Tibial nerve (tissue), 4 donors: ENCODE results near the gene CYP24A1. TPM values are rescaled to one million over a fixed set of nuclear protein-coding genes. Genes with fewer than 3 reads are reported as not detected.

ENCODE experiments used
- DNase-seq, 2 donors: peaks; one replicate each; pipeline ENCODE4 v3.0.0-alpha.2; 2019; ENCODE audit warnings: low spot score in 2 of 2
- H3K27ac ChIP-seq, 4 donors: fragments of 200-600 bp; sonication (generic) in 3 of 4; one replicate each; pipeline ENCODE4 v1.5.1; 2017 to 2019; ENCODE audit warnings: mild to moderate bottlenecking in 1 of 4
- H3K27me3 ChIP-seq, 2 donors: fragments of 200-600 bp; sonication (generic) in 1 of 2; one replicate each; pipeline versions ENCODE4 v1.5.1 to v1.6.0; 2017 to 2019
- H3K36me3 ChIP-seq, 3 donors: fragments of 200-600 bp; sonication (generic); one replicate each; pipeline ENCODE4 v1.5.1; 2018 to 2019
- H3K4me1 ChIP-seq, 4 donors: fragments of 200-600 bp; sonication (generic) in 3 of 4; one replicate each; pipeline ENCODE4 v1.5.1; 2017 to 2019
- H3K4me3 ChIP-seq, 4 donors: fragments of 200-600 bp; sonication (generic) in 3 of 4; one replicate each; pipeline ENCODE4 v1.5.1; 2017 to 2019; ENCODE audit warnings: mild to moderate bottlenecking in 1 of 4, moderate library complexity in 1 of 4
- H3K9me3 ChIP-seq, 4 donors: fragments of 200-600 bp; sonication (generic) in 3 of 4; one replicate each; pipeline ENCODE4 v1.5.1; 2017 to 2019
- EP300 ChIP-seq, 2 donors: sonication (generic); formaldehyde crosslinking; IDR thresholded peaks; one replicate each; pipeline ENCODE4 v1.6.1; 2017; ENCODE audit warnings: antibody characterized with exemption in 2 of 2, mild to moderate bottlenecking in 1 of 2
- POLR2A ChIP-seq, 2 donors: fragments of 450-650 bp; IDR thresholded peaks; one replicate each; pipeline ENCODE4 v1.6.1; 2017; ENCODE audit warnings: antibody characterized with exemption in 2 of 2, mild to moderate bottlenecking in 2 of 2, moderate library complexity in 2 of 2
- WGBS, 2 donors: methylation state at CpG; one replicate each; pipeline ENCODE4 v1.1.5; 2018; 5-methylcytosine and 5-hydroxymethylcytosine counted together
- total RNA-seq, 4 donors: library from RNA; depleted of rRNA; stranded (reverse); fragments of >200 nt; gene quantifications; one replicate each; pipeline ENCODE4 v1.1.0, GENCODE V29; 2016
- TF ChIP-seq, protein P1 (sequence below), 5 experiments: fragments of 200-600 bp in 3 of 5; fragments of 450-650 bp in 2 of 5; sonication (generic) in 3 of 5; IDR thresholded peaks; one replicate each; pipeline ENCODE4 v1.5.1; 2016 to 2019; ENCODE audit warnings: antibody characterized with exemption in 5 of 5, mild to moderate bottlenecking in 3 of 5, moderate library complexity in 2 of 5

Gene CYP24A1
- total RNA-seq, 4 donors from 2014 or later, result not detected

DNA sequence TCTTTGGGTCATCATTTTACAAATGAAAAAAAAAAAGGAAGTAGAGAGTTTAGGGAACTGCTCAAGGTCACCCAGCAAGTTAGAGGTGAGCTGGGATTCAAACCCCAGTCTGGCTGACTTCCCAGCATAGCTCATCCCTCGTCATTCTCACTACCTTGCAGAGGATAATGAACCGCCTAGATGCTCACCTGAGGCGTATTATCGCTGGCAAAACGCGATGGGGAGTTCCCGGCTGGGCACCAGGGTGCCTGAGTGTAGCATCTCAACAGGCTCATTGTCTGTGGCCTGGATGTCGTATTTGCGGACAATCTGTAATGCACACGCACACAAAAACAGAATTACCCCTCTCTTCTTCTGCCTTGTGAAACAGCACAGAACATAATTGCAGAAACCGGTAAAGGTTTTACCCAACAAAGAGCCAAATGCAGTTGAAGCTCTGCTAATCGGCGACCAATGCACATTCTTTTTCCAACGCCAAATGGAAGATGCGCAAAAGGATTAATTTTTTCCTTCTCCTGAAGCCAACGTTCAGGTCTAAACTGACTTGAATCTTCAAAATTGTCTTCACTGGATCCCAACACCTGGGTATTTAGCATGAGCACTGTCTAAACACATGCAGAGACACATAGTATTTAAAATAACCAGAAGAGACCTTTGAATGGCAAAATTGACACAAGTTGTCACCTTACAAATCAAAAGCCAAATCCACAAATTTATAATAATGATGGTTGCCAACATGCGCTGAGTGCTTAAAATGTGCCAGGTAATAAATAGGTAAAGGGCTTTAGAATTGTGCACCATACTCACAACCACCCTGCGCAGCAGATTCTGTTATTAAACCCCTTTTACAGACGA lies 16.6 kb downstream of the CYP24A1 start:
- no peaks in the 10 kb centered on the region for H3K9me3 ChIP-seq
- no peaks in the 10 kb centered on the region for H3K4me1 ChIP-seq
- no peaks in the 10 kb centered on the region for H3K36me3 ChIP-seq
- no peak for DNase-seq
- 79 to 80% methylated on average over 19 of the region's 19 CpGs for WGBS, 2 donors
- no peak overlapping the region for H3K4me3 ChIP-seq
- no peak overlapping the region for H3K27ac ChIP-seq
- no peak for TF ChIP-seq EP300 (IDR thresholded peaks at IDR 0.05)
- no peak for TF ChIP-seq POLR2A (IDR thresholded peaks at IDR 0.05)
- TF ChIP-seq, protein P1, sequence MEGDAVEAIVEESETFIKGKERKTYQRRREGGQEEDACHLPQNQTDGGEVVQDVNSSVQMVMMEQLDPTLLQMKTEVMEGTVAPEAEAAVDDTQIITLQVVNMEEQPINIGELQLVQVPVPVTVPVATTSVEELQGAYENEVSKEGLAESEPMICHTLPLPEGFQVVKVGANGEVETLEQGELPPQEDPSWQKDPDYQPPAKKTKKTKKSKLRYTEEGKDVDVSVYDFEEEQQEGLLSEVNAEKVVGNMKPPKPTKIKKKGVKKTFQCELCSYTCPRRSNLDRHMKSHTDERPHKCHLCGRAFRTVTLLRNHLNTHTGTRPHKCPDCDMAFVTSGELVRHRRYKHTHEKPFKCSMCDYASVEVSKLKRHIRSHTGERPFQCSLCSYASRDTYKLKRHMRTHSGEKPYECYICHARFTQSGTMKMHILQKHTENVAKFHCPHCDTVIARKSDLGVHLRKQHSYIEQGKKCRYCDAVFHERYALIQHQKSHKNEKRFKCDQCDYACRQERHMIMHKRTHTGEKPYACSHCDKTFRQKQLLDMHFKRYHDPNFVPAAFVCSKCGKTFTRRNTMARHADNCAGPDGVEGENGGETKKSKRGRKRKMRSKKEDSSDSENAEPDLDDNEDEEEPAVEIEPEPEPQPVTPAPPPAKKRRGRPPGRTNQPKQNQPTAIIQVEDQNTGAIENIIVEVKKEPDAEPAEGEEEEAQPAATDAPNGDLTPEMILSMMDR (IDR thresholded peaks at IDR 0.05), result no peak
- H3K27me3 ChIP-seq, result peaks cover 0 to 5% of the 10 kb centered on the region in 2 donors

DNA sequence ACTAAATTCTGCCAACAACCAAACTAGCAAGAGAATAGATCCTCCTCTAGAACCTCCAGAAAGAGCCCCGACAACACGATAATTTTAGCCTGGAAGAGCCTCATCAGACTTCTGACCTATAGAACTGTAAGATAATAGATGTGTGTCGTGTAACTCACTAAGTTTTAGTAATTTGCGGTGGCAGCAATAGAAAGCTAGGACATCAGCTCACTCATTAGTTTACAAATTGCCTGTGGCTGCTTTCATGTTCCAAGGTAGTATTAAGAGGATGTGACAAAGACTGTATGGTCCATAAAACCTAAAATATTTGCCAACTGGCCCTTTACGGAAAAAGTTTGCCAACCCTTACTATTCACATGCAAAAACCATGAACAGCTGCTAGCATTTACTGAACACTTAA lies 17.3 kb downstream of the CYP24A1 start:
- 84 to 90% methylated on average over 5 of the region's 5 CpGs for WGBS, 2 donors
- DNase-seq, result no peak
- Histone ChIP-seq H3K4me1 (no peaks in the 10 kb centered on the region), H3K36me3 (no peaks in the 10 kb centered on the region), H3K4me3 (no peak overlapping the region), H3K27ac (no peak overlapping the region), H3K27me3 (peaks cover 0 to 5% of the 10 kb centered on the region in 2 donors), H3K9me3 (no peaks in the 10 kb centered on the region)
- TF ChIP-seq EP300 (IDR thresholded peaks at IDR 0.05), result no peak
- TF ChIP-seq, protein P1 (IDR thresholded peaks at IDR 0.05), result no peak
- no peak for TF ChIP-seq POLR2A (IDR thresholded peaks at IDR 0.05)

DNA sequence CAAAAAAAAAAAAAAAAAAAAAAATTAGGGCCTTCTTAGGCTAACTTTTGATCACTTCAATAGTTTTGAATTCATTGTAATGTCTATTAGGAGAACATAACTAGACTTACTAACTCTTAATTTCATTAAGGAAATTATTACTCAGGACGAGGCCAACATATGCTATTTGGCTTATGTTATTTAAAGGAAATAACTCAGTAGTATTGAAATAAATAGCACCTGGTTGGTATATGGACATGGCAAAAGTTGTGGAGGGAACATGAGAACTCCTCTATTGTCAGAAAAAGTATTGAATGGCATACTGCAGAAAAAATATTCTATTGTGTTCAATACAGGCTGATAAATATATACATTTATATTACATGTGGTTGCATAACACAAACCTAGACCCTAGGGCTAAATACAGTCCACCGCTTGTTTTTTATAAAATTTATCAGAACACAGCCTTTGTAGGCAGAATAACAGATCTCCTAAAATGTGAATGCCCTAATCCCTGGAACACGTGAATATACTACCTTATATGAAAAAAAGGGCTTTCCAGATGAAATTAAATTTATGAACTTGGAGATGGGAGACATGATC lies 18.0 kb downstream of the CYP24A1 start:
- no peak for DNase-seq
- 84 to 88% methylated on average over 3 of the region's 3 CpGs for WGBS, 2 donors
- H3K27ac ChIP-seq, result no peak overlapping the region
- peaks cover 0 to 5% of the 10 kb centered on the region in 2 donors for H3K27me3 ChIP-seq
- no peaks in the 10 kb centered on the region for H3K4me1 ChIP-seq
- no peaks in the 10 kb centered on the region for H3K9me3 ChIP-seq
- H3K4me3 ChIP-seq, result no peak overlapping the region
- no peaks in the 10 kb centered on the region for H3K36me3 ChIP-seq
- TF ChIP-seq, protein P1 (IDR thresholded peaks at IDR 0.05), result no peak
- TF ChIP-seq EP300 (IDR thresholded peaks at IDR 0.05) (no peak), POLR2A (IDR thresholded peaks at IDR 0.05) (no peak)

DNA sequence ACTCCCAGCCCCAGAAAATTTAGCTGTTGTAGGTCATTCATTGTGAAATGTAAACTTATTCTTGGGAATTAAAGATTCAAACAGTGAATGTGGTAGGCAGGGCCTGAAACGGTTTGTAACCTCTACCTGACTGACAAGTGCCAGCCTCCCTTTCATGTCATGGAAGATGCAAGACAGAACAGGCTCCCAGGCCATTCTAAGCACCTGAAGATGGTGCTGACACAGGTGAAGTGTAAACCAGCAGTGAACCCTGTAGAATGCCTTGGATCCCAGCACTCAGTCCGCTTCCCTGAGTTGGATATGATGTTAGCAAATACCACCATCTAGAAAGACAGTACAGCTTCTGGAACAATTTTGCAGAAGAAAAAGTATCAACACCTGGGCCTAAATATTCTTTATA lies 19.3 kb downstream of the CYP24A1 start:
- no peak for DNase-seq
- H3K4me3 ChIP-seq, result no peak overlapping the region
- TF ChIP-seq EP300 (IDR thresholded peaks at IDR 0.05) (no peak), POLR2A (IDR thresholded peaks at IDR 0.05) (no peak)
- TF ChIP-seq, protein P1 (IDR thresholded peaks at IDR 0.05), result no peak
- peaks cover 0 to 5% of the 10 kb centered on the region in 2 donors for H3K27me3 ChIP-seq
- H3K4me1 ChIP-seq, result no peaks in the 10 kb centered on the region
- H3K36me3 ChIP-seq, result no peaks in the 10 kb centered on the region
- no peak overlapping the region for H3K27ac ChIP-seq
- 92 to 93% methylated on average over 2 of the region's 2 CpGs for WGBS, 2 donors
- no peaks in the 10 kb centered on the region for H3K9me3 ChIP-seq

DNA sequence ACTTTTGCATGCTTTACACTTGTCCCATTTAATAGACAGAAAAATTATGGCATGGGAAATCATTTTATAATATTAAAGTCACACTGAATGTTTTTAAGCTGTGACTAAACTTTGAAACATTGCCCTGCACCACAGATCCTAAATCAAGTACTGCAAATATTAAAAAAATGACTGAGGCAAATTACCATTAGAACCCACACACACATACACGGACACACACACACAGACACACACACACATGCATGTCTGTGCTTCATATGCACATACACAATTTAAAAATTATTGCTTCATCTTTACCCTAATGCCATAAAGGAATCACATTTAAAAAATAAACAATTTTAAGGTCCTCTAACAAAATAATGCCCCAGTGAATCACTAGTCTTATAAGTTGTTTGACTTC lies 19.9 kb downstream of the CYP24A1 start:
- no peaks in the 10 kb centered on the region for H3K4me1 ChIP-seq
- H3K9me3 ChIP-seq, result no peaks in the 10 kb centered on the region
- H3K27ac ChIP-seq, result no peak overlapping the region
- no peak for TF ChIP-seq EP300 (IDR thresholded peaks at IDR 0.05)
- TF ChIP-seq, protein P1 (IDR thresholded peaks at IDR 0.05), result no peak
- TF ChIP-seq POLR2A (IDR thresholded peaks at IDR 0.05), result no peak
- H3K4me3 ChIP-seq, result no peak overlapping the region
- peaks cover 0 to 8% of the 10 kb centered on the region in 2 donors for H3K27me3 ChIP-seq
- no peaks in the 10 kb centered on the region for H3K36me3 ChIP-seq
- no peak for DNase-seq
- WGBS, 2 donors, result 59 to 85% methylated on average over 1 of the region's 1 CpG
